PFSK-1 (cell line): ENCODE data around the gene SLC38A10. TPM values are rescaled to one million over a fixed set of nuclear protein-coding genes. Genes with fewer than 3 reads are reported as not detected.

ENCODE experiments used
- FOXP2 ChIP-seq: optimal IDR thresholded peaks from 2 replicates; pipeline ENCODE3; 2011; ENCODE audit warnings: borderline replicate concordance, control low read depth, inconsistent platforms; ENCODE audit not compliant: insufficient read depth; ENCODE audit errors: extremely low read length, extremely low read depth
- POLR2AphosphoS5 ChIP-seq: IDR thresholded peaks from 2 replicates; pipeline ENCODE4 v1.6.1; 2012; ENCODE audit warnings: low read depth, mild to moderate bottlenecking, control low read depth, low read length, moderate library complexity
- SIN3A ChIP-seq: IDR thresholded peaks from 2 replicates; pipeline ENCODE4 v1.6.1; 2012; ENCODE audit warnings: mild to moderate bottlenecking, low read length, moderate library complexity, borderline replicate concordance; ENCODE audit not compliant: insufficient read depth
- TAF1 ChIP-seq: IDR thresholded peaks from 2 replicates; pipeline ENCODE4 v1.6.1; 2012; ENCODE audit warnings: low read length, control low read depth, borderline replicate concordance; ENCODE audit not compliant: insufficient read depth
- polyA plus RNA-seq: library from polyadenylated mRNA; unstranded; fragments of >200 nt; gene quantifications from one replicate; pipeline ENCODE4 v1.2.1, GENCODE V29; 2012; ENCODE audit warnings: low read depth, missing spikeins; ENCODE audit not compliant: insufficient read length
- TF ChIP-seq, protein P1 (sequence below), 2 experiments: IDR thresholded peaks; 2 replicates each; pipeline versions ENCODE4 v1.6.1 to v1.8.0; 2011 to 2012; ENCODE audit warnings: low read depth in 2 of 2, low read length in 2 of 2, control low read depth in 1 of 2, inconsistent platforms in 1 of 2, mild to moderate bottlenecking in 1 of 2, moderate library complexity in 1 of 2; ENCODE audit not compliant: insufficient read depth in 1 of 2

The SLC38A10 gene
- 73.0 TPM for polyA plus RNA-seq

- peak; percentile 94 for TF ChIP-seq POLR2AphosphoS5
- peak; percentile 91 for TF ChIP-seq TAF1
- TF ChIP-seq, protein P1, sequence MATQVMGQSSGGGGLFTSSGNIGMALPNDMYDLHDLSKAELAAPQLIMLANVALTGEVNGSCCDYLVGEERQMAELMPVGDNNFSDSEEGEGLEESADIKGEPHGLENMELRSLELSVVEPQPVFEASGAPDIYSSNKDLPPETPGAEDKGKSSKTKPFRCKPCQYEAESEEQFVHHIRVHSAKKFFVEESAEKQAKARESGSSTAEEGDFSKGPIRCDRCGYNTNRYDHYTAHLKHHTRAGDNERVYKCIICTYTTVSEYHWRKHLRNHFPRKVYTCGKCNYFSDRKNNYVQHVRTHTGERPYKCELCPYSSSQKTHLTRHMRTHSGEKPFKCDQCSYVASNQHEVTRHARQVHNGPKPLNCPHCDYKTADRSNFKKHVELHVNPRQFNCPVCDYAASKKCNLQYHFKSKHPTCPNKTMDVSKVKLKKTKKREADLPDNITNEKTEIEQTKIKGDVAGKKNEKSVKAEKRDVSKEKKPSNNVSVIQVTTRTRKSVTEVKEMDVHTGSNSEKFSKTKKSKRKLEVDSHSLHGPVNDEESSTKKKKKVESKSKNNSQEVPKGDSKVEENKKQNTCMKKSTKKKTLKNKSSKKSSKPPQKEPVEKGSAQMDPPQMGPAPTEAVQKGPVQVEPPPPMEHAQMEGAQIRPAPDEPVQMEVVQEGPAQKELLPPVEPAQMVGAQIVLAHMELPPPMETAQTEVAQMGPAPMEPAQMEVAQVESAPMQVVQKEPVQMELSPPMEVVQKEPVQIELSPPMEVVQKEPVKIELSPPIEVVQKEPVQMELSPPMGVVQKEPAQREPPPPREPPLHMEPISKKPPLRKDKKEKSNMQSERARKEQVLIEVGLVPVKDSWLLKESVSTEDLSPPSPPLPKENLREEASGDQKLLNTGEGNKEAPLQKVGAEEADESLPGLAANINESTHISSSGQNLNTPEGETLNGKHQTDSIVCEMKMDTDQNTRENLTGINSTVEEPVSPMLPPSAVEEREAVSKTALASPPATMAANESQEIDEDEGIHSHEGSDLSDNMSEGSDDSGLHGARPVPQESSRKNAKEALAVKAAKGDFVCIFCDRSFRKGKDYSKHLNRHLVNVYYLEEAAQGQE (IDR thresholded peaks at IDR 0.05; ENCODE audit: insufficient read depth in 1 of 2, low read depth in 2 of 2, low read length in 2 of 2), result peak; percentile 4 to 32; a peak in 2 of 4 replicates
- peak; percentile 55 for TF ChIP-seq FOXP2
- peak; percentile 66; the same call in 1 of the 2 replicates for TF ChIP-seq SIN3A
These were observed at the start of gene SLC38A10 for GRCh38 chr17:81295031-81295675. Gene SLC38A10 (minus strand): TSS chr17:81295307. CDS start chr17:81294921, 386 bp downstream.

DNA sequence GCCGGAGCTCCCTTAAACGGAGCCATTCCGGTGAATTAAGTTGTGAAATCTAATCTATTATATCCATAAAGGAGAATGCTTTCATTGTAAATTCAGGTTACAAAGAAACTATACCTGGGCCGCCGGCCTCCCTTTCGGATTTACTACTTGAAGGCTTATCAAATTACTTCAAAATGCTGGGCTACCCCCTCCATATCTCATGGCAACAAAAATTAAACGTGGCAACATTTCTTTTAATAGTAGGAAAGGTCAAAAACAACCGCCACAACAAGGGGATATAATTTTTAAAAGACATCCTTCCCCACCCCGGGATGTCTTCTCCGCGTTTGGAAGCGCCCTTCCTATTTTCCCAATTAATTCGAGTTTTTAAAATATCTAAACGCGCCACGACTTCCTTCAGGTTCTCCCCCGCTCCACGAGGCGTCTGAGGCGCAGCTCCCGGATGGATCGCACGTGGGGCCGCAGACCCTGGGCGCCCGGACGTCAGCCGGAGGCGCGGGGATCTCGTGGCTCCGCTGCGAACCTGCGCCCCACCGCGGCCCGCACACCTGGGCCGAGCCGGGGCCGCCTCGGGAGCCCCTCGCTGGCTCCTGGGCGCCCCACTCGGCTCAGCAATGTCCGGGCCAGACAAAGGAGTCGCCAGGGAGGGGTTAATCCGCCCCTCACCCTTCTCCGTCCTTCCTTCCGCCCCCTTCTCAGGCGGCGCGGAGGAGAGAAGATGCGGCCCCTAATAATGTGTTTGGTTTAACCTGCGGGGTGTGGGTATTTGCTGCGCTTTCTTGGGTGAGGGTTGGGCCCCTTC, 47.4 kb upstream of the SLC38A10 start:
- TF ChIP-seq, protein P1 (IDR thresholded peaks at IDR 0.05; ENCODE audit: insufficient read depth in 1 of 2, low read depth in 2 of 2, low read length in 2 of 2), result no peak
- TF ChIP-seq POLR2AphosphoS5, result no peak
- TF ChIP-seq TAF1, result no peak
- no peak for TF ChIP-seq FOXP2

DNA sequence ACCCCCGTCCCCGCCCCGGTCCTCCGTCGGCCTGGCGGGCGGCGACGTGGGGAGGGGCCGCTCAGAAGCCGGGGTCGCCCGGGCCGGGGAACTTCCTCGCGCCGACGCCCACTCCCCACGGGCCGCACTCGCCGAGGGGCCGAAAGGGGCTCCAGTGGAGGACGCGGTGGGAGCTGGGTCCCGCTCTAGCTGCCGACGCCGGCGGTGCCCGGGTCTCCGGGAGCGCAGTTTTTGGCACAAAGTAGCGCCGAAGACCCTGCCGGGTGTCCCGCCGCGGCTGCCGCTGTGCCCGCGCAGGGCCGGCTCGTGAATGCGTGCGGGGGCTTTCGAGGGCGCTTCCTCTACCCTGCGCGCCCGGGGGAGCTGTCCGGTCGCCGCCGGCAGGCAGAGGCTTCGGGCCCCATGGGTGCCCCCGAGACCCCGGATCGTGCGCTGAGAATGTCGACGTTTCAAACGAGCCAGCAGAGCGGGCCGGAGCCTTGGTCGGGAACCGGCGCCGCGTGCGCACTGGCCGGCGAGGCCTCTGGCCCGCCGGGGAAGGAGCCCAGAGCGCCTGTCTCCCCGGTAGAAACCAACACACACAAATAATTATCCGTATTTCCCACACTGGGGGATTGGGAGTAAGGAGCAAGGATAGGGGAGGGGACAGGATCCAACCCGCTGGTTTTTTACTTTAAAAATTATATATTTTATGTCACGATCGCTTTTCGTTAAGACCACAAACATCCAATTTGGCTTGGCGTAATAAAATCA, 46.6 kb upstream of the SLC38A10 start:
- TF ChIP-seq FOXP2 (no peak), TAF1 (no peak), POLR2AphosphoS5 (no peak)

- TF ChIP-seq, protein P1 (IDR thresholded peaks at IDR 0.05; ENCODE audit: insufficient read depth in 1 of 2, low read depth in 2 of 2, low read length in 2 of 2), result no peak
- no peak for TF ChIP-seq TAF1
- TF ChIP-seq SIN3A, result no peak
- no peak for TF ChIP-seq POLR2AphosphoS5
- no peak for TF ChIP-seq FOXP2
These were observed 45.8 kb upstream of the SLC38A10 start for GRCh38 chr17:81340607-81341515.
